Fibroblast of upper back skin (primary cell): ENCODE data around the gene PROP1.
"Not testable (repeated sequence)": the region's sequence is repeated elsewhere in the genome, so short reads cannot be mapped to it uniquely, and the experiment has no call there.

Source experiments
- DNase-seq: peaks from one replicate; pipeline ENCODE4 v3.0.0-alpha.2; 2013

PROP1 gene

DNA sequence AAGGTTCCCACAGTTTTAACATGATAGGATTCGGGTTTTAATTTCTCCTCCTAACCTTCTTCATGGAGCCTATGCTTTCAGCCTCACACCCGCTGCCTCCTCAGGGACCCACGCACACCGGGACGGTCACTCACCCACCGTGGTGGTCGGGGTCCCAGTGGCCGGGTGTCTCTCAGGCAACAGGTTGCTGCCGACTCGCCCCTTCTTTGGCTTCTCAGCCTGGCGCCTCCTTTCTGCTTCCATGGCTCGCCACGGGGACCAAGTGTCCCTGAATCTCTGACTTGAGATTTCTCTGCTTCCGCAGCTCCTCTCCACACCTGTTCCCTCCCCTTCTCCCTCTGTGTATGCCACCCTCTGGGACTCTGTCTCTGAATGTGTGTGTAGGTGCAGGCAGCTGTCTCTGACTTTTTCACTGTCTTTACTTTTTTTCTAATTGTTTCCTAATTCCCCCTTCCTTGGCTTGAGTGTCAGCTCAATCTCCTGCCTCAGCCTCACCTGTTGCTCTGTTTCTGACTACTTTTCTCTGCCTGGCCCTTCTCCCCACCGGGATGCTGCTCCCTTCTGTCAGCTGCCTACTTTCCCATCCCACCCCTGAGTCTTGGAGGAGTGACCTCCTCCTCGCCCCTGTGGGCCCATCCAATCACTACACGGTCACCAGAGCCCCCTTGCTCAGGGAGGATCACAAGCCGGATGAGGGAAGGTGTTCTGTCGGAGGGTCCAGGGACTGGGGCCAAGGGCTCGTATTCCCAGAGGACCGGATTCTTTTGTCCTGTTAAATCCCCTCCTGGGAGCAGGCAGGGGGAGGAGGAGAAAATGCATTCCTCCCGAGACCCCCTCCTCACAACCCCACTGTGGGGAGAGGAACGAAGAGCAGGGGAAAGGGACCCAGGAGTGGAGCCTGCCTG lies at the start of gene PROP1:
PROP1 (minus strand) TSS at position 552 of the 905 bp plus-strand sequence; CDS start at position 243, 309 bp downstream.
- no peak for DNase-seq

- not testable (repeated sequence) for DNase-seq
These were observed 23.5 kb upstream of the PROP1 start for GRCh38 chr5:178019379-178020030.

GRCh38 chr5:178012758-178013157 lies 16.7 kb upstream of the PROP1 start:
- DNase-seq: not testable (repeated sequence)

DNA sequence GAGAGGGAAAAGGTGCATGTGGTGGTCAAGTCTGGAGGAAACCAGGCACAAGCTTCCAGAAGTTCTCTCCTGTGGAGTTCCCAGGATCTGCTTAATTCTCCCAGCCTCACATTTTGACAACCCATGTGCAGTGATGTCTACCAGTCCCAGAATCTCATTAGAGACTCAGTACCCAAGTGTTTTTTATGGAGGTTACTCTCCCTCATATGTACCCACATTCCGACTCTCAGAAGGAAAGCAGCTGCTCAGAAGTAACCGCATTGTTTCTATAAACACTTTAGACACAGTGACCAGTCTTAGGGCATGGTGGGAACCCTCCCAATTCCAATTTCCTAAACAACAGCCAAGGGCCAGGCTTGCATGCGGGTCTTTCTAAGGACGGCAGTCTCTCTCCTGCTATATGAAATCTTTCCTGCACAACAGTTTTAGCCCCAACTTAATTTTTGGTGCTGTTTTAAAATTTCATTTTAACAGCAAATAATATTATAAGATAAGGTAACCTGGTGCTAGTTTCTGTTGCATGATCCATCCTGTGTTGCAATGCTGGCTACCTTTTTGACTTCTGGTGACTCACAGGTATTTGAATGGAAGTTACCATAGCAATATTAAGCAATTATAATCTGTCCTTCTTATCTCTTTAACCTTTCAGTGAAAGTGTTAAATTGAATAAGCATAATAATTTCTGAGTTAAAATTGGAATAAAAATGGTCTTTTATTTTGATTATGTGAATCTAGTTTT lies 15.9 kb upstream of the PROP1 start:
- DNase-seq: not testable (repeated sequence)

GRCh38 chr5:178007272-178007671 lies 11.2 kb upstream of the PROP1 start:
- DNase-seq: not testable (repeated sequence)

DNA sequence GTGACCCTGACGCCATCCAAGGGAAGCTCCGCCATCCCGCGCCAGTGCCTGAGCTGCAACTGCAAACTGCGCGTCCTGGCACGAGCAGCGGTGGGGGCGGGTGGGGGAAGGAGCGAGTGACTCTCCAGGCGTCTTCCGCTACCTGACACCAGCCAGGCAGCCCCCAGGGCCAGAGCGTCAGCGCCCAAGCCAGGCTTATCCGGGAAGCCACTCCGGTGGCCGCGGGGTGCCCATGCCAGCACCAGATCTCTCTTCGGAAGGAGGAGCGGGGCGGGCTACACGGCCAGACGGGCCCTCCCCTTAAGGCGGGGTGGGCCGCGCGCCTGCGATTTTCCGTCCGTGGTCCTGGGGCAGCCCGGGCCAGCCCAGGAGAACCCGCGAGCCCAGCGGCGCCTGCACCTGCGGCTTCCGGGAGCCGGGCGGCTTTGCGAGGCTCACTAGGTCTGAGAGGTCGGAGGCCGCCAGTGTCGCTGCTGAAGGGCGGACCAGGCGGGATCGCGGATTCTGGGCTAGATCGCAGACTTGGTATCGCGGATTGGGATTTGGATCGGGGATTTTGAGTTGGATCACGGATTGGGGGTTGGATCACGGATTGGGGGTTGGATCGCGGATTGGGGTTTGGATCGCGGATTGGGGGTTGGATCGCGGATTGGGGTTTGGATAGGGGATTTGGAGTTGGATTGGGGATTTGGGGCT lies 10.6 kb upstream of the PROP1 start:
- not testable (repeated sequence) for DNase-seq

- not testable (repeated sequence) for DNase-seq
These were observed 10.1 kb upstream of the PROP1 start for GRCh38 chr5:178006181-178006535.

DNA sequence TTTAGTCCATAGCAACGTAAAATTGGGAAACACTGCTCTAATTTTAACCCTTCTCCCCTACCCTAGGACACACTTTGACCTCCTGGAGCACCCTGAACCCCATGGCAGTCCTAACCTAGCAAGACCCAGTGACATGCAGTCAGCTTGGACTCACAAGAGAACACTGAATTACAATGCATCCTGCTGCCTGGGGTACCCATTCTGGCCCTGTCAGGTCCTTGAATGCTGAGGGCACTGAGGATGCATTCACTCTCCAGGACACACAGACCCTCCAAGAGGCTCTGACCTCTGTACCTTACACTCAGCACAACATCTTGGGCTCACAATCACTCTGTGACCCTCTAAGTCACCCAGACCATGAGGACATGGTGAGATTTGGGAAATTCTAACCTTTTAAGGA lies 1.8 kb upstream of the PROP1 start:
- DNase-seq: no peak

DNA sequence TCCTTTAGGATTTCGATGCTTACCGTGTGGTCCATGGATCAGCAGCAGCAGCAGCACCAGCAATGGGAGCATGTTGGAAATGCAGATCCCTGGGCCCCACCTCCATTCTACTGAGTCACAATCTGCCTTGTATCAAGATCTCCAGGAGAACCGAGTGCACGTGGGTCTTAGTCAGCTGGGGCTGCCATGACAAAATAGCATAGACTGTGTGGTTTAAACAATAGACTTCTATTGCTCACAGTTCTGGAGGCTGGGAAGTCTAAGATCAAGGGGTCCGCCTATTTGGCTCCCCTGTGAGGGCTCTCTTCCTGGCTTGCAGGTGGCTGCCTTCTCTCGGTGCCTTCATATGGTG lies 1.3 kb upstream of the PROP1 start:
- DNase-seq: no peak

DNA sequence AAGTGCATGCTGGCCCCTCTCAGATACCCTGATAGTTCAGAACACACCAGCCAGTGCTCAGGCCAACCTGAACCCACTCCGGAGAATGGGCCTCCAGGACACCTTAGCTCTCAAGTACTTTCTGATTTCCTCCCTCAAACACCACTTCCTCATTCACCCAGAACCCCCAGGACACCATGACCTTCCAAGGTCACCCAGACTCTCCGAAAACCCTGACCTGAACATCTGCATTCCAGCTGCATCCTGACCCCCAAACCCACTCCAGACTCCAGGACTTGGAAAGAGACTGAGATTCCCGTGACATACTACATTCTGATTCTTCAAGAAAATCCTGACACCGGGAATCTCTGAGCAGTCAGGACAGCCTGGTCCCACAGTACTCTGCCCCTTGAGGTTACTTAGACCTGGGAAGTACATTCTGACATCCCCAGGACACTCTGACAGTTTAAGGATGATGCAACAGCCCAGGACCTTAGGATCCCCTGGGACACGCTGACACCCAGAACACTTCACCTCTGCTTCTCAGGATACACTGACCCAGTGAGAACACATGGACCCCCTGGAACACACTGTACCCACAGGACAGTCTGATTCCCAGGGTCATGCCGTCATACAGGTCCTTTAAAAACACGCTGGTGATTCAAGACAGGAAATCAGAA lies 747 bp upstream of the PROP1 start:
- DNase-seq: no peak

- no peak for DNase-seq
These were observed 1.4 kb downstream of the PROP1 start for GRCh38 chr5:177994561-177995190.

DNA sequence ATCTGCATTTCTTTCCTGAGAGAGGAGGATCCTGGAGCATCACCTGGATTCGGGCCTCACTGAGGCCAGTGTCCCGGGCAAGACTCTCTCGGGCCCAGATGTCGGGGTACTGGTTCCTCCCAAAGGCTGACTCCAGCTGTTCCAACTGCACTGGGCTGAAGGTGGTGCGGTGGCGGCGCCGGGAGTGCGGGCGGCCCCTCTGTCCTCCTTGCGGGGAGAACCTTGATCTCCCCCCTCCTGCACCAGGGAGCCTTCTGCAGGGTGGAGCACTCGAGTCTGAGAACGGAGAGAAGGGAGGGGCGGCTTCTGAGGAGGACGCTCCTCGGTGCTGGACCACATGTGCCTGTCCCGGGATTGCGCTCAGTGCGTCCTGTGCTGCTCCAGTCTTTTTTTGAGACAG lies 2.0 kb downstream of the PROP1 start:
- DNase-seq: no peak

DNA sequence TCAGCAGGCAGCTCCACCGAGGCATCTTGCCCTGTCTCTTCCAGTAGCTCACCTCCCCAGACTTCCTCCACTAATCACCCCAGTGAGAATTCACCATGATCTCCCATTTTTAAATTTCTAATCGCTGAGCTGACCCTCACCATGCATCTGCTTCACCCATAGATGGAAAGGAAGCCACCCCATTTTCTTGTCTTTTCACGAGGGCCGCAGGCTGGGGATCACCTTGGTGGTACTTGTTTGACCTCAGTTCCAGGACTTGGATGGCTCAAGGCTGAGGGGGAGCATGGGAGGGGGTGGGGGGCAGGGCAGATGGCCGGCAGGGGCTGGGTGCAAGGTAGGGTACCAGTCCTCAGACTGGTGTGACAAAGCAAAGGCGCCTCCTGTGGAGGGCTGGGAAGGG lies 3.6 kb downstream of the PROP1 start:
- no peak for DNase-seq

- no peak for DNase-seq
These were observed 6.9 kb downstream of the PROP1 start for GRCh38 chr5:177988989-177989625.

GRCh38 chr5:177987326-177987725 lies 8.7 kb downstream of the PROP1 start:
- DNase-seq: no peak

DNA sequence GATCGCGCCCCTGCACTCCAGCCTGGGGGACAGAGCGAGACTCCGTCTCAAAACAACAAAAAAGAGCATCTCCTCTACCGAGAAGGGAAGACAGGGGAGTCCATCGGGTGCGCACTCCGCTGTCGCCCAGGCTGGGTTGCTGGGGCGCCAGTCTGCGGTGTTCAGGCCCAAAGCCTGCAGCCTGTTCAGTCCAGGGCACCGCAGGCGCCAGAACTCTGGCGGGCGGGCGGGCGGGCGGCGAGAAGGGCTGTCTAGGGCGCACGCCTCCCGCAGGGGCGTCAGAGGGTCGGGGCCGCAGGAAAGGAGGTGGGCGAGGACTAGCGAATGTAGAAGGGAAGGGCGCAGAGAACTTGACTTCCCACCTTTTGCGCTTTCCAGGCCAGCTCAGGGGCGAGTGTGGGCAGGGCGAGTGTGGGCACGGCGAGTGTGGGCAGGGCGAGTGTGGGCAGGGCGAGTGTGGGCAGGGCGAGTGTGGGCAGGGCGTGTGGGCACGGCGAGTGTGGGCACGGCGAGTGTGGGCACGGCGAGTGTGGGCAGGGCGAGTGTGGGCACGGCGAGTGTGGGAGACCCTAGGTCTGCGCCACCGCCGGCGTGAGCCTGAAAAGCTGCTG lies 10.5 kb downstream of the PROP1 start:
- DNase-seq: no peak

DNA sequence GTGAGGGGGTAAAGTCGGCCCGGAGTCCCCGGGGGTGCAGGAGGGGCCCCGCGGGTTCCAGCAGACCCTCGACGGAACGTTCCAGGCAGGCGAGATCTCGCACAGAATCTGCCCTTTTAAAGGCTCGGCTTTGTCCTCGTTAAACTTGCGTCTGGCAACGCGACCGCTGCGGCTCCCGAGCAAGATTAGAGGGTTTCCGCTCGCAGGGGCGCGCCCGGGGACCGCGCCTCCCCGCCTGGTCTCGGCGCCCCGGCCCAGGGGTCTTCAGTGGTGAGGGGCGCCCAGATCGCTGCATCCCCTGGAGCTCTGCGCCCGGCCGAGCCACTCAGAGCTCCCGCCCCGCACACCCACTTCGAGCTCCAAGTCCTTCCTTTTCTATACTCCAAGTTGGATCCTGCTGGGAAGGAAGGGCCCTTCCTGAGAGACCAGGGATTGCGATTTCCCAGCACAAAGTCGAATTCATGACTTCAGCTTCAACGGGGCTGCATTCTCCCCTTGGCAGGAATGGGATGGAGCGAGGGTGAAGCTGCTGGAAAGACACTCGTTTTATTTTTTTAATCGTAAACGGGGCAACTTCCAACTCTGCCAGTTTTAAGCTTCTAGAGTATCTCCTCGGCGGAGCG lies 11.3 kb downstream of the PROP1 start:
- DNase-seq: no peak

DNA sequence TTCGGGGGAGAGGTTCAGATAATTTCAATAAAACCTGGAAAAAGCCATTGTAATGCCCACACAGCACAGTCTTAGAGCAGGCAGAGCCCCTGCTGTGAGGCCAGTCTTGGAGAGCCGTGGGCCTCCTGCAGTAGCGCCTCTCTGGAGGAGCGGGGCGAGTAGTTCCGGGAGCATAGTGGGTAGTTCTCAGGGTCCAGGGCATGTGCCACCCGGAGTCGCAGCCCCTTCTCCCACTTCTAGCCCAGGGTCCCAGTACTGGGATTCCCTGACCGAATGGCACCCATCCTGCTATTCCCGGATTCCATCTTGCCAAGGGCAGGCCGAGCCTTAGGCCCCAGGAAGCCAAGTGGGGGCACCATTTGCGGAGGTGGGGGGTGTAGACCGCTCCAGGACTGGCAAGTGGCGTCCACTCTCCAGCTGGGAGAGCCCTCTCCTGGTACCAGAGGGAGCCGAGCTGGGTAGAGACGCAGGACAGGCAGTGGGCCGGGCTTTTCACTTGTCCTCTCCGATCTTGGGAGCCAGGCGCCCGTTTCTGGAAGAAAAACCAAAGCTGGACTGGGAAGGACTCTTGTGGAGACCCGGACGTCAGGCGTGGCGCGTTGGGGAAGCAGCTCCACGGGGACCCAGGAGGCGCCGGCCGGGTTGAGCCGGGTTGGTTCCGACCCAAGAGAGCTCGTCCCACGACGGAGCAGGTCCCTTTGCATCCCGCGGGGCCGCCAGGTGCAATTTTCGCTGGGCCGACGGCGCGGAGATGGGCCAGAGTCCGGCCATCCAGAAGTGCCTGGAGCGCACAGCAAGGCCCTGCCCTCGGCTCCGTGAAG lies 12.1 kb downstream of the PROP1 start:
- no peak for DNase-seq

- no peak for DNase-seq
These were observed 13.1 kb downstream of the PROP1 start for GRCh38 chr5:177982956-177983355.
